Measurements from ENCODE around the gene RAB7A.
A peak's percentile ranks its signal among the peaks of the same experiment; 100 is the strongest.
"Not testable (repeated sequence)": the region's sequence is repeated elsewhere in the genome, so short reads cannot be mapped to it uniquely, and the experiment has no call there.

RAB7A gene

DNA sequence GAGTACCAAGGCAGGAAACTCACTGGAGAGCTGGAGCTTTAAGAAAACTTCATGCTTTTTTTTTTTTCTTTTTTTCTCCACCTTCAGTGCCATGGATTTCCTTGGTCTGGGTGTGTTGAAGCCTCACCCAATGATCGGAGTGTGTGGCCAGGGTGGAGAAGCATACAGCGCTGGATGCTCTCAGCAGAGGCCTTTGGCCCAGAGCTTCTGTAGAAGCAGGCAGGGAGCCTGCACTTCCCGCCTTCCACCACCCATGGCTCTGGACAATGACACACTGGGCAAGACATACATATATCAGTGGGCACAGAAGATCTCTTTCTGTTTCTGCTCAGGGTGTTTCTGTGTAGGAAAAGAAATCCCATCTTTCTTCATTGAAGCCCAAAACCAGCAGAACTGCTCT, 97.6 kb downstream of the RAB7A start:
- no peak for DNase-seq

DNA sequence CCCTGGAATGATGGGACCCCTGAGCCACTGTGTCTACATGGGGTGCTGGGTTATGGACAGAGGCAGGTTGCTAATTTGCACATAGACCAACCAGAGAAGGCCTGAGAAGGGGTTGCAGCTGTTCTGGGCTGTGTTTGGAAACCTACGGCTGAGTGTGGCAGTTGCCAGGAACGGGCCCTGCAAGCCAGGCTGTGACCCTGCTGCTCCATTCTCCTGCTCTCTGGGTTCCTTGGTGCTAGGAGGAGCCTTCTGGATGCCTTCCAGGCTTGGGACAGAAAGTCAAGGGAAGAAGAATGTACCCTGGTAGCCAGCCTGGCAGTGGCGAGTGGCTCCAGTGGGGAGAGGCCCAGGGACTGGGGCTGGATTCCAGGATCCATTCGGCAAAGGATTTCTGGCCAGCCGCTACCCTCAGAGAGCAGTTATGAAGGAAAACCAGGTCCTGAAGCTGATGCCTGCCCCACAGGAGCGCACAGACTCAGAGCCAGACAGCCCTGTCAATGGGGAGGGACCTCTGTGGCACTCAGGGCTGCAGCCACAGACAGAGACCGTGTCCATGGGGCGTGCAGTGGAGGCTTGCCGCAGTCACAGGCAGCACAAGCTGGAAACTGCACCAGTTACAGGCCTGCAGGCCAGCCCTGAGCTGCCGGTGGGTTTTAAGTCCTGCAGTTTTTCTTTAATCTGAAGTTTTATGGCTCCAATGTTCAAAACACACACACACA, 98.3 kb downstream of the RAB7A start:
- DNase-seq: no peak

DNA sequence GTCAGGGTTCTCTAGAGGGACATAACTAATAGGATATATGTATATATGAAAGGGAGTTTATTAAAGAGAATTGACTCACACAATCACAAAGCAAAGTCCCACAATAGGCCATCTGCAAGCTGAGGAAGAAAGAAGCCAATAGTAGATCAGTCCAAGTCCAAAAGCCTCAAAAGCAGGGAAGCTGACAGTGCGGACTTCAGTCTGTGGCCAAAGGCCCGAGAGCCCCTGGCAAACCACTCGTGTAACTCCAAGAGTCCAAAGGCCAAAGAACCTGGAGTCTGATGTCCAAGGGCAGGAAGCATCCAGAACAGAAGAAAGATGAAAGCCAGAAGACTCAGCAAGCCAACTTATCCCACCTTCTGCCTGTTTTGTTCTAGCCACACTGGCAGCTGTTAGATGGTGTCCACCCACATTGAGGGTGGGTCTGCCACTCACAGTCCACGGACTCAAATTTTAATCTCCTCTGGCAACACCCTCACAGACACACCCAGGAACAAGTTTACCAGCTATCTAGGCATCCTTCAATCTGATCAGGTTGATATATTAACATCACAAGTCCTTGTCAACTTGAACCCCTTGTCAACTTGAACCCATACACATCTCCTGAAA, 99.2 kb downstream of the RAB7A start:
- no peak for DNase-seq

- DNase-seq: not testable (repeated sequence)
These were observed 103.1 kb downstream of the RAB7A start for GRCh38 chr3:128829087-128829486.

DNA sequence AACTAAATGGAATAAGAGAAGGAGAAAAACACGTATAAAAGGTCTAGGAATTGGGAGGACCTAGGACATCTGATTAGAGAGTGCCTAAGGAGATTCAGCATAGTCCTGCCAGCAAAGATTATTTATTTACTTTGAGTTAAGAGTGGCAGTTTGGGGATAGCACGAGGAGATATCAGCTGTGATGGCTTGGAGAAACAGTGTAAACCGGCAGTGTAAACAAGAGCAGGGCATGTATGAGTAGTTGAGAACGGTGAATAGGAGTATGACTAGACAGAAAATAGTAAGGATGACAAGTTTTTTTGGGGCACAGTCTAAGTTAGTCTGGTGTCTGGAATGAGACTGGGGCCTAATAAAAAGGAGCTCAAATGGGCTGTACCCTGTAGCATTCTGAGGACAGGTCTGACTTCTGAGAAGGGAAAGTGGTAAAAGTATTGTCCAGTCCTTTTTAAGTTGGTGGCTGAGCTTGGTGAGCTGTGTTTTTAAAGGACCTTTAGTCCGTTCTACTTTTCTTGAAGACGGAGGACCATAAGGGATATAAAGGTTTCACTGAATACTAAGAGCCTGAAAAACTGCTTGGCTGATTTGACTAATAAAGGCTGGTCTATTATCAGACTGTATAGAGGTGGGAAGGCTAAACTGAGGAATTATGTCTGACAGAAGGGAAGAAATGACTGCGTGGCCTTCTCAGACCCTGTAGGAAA, 104.1 kb downstream of the RAB7A start:
- DNase-seq: not testable (repeated sequence)

DNA sequence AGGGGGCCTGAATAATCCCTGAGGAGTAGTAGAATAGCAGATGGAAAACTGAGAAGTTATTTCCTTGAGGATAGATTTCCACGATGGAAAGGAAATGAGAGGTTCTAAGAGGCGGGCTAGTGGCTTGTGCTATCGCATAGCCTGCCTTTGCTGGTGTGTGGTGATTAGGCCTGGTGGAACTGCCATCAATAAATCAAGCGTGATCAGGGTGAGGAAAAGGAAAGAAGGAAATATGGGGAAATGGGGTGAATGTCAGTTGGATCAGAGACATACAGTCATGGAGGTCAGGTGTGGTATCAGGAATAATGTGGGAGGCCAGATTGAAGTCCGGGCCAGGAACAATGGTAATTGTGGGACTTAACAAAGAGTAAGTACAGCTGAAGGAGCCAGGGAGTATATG, 104.8 kb downstream of the RAB7A start:
- DNase-seq: not testable (repeated sequence)

GRCh38 chr3:128832979-128833378, 107.0 kb downstream of the RAB7A start:
- DNase-seq: not testable (repeated sequence)

DNA sequence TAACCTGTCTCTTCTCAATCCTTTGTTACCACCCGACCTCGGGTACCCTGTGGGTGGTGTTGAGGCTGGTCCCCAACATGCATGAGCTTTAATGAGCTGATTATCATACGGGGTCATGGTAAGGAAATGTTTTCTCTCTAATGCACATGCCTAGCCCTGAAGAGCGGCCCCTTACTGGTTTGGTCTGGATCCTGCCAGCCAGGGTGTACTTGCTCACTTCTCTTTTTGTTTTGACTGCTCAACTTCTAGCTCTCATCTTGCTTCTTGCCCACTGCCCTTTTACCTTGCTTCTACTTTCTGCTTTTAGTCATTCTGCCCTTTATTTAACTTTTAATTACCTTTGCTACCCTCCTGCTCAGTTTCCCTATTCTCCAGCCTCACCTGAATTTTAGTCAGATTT, 109.1 kb downstream of the RAB7A start:
- DNase-seq: no peak

GRCh38 chr3:128841926-128842920, 116.2 kb downstream of the RAB7A start:
- no peak for DNase-seq

DNA sequence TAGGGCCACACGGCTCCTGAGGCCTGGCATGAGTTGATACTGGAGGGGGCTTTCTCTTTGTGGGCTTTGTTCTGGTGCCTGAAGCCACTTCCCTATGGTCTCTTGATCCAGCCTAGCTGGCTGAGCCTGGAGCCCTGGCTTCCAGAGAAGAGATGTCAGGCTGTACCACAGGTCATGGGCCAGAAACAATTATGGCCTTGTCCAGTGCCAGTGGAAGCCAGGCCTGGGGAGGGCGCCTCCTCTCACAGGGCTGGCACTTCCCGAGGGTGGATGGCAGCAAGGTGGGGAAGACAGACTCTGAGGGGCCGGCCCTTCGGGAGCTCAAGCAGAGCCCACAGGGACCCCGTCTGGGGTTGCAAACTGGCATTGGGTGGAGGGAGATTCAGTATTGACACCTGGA, 118.5 kb downstream of the RAB7A start:
- no peak for DNase-seq

DNA sequence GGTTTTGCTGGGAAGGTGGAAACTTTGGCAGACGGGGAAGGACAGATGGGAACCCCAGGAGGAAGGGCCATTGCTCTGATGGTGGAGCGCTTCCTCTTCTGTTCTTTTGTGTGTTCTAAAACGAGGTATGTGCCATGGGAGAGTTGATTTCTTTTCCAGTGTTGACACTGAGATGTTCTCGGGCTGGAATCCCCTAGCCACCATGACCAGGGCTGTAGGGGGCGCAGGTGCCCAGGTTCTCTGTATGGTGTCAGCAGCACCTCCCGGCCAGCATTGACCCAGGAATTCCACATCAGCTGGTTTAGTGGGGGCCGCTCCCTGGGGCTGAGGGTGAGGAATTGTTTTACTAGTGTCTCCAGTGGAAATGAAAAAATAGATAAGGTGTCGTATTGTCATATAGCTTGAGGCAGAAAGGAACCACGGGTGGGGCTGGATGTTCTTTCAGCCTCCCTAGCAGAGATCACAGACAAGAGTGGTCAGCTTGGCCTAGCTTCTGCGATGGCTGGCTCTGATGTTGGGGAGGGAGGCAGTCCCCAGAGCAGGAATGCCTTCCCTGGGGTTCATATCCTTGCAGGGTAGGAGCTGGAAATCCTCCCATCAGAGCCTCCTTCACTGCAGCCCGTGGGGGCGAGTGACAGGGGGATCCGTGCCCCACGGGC, 119.3 kb downstream of the RAB7A start:
- DNase-seq: no peak

- peak; percentile 23 to 44 for DNase-seq
These were observed 119.9 kb downstream of the RAB7A start for GRCh38 chr3:128845778-128846485.

DNA sequence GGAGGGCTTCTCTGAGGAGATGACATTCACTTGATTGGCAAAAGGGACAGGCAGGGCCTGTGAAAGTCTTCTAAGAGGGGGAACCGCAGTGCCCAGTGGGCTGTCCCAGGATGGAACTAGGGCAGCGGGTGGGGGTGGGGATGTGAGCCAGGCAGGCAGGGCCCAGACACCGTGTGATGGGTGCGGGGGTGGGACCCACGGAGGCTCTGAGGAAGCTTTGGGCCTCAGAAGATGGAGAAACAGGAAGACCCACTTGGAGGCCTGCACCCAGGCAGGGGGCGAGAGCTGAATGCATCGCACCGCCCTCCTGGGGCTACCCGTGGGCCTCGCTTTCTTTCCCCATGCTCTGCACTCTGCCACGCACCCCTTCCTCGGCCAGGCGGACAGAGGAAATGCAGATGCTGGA, 120.5 kb downstream of the RAB7A start:
- DNase-seq: no peak

GRCh38 chr3:128847666-128848370, 121.8 kb downstream of the RAB7A start:
- no peak for DNase-seq

DNA sequence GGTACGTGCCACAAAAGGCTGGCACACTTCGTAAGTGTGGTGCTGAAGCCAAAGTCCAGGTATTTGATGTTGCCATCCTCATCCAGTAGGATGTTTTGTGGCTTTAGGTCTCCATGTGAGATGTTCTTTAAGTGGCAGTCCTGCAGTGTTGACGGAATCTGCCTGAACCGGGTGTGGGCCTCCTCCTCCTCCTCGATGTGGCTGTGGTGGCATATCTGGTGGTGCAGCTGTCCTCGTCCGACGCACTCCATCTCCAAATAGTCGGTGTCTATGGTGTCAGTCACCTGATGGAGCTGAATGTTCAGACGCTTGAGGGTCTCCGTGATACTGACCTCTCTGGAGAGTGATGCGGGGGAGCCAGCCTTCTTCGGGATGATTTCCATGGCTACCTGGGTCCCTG, 123.0 kb downstream of the RAB7A start:
- no peak for DNase-seq

- no peak for DNase-seq
These were observed 124.0 kb downstream of the RAB7A start for GRCh38 chr3:128849911-128850455.

- DNase-seq: no peak
These were observed 124.6 kb downstream of the RAB7A start for GRCh38 chr3:128850544-128850943.

DNA sequence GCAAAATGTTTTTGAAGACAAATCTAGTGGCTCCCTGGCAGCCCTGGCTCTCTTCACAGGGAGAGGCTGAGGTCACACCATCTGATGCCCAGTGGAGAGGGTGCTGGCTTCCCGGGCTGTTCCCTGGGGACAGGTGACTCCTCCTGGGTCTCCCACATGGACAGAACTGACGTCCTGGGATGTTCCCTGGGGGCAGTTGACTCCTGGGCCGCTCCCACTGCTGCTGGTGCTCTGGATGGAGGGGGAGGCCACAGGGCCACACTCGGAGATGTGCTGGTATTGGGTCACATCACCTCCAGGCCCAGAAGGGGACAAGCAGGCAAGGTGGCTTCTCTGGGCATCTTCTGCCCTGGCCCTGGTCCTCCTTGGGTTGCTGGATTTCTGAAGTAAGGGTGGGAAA, 125.6 kb downstream of the RAB7A start:
- no peak for DNase-seq

DNA sequence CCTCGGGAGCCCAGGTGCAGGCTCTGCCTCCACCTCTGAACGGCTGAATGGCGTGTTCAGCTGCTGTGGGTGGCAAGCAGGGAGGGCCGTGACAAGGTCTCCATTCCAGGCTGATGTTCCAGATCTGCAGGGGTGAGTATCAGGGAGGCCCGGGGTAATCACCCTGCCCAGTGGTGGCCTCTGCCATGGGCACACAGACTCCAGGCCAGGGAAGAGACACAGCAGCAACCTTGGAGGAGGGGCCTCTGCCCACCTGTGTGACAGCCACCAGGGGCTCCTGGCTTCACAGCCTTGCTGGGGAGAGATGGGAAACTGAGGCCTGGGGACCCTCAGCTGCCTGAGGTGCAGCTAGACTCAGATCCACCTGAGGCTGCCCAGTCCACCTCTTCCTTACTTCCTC, 127.8 kb downstream of the RAB7A start:
- no peak for DNase-seq

DNA sequence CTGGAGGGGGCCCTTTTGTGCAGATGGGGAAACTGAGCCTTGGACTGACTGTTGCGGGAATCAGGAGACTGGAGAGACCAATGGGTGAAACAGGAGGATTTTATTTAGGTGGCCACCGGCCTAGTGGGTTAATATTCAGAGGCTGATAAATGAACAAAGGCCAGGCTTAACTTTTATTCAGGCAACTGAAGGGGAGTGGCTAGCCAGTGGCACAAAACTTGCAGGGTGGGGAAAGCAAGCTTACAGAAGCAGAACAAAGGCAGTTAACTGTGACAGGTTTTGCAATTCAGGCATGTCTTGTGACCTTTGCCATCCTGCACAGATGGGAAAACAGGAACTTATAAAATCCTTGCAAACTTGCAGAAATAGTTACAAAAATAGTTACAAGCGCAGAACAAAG, 128.5 kb downstream of the RAB7A start:
- DNase-seq: no peak

DNA sequence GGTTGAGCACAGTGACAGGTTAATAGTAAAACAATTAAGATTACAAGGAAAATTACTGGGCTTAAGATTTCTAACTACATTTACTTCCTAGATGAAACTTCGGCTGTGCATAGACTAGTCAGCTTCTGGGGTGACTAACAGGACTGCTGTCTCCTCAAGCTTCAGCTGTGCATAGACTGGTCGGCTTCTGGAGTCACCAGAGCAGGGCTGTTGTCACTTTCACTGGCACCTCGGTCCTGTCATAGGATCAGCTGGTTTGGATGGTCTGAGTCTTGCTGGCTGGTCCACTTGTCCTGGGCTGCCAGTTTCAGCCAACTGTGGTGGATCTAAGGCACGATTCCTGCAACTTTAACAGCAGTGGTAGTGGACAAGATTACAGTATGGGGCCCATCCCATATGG, 129.6 kb downstream of the RAB7A start:
- DNase-seq: no peak

All from NCI-H187 (cell line).